ENCODE results near the gene ARRB1. TPM values are rescaled to one million over a fixed set of nuclear protein-coding genes. Genes with fewer than 3 reads are reported as not detected.
A peak's percentile ranks its signal among the peaks of the same experiment; 100 is the strongest.

ARRB1 gene
- total and polyA plus RNA-seq, 7 experiments from 2014 or later = 7.5 to 104 (median 58.0) TPM

DNA sequence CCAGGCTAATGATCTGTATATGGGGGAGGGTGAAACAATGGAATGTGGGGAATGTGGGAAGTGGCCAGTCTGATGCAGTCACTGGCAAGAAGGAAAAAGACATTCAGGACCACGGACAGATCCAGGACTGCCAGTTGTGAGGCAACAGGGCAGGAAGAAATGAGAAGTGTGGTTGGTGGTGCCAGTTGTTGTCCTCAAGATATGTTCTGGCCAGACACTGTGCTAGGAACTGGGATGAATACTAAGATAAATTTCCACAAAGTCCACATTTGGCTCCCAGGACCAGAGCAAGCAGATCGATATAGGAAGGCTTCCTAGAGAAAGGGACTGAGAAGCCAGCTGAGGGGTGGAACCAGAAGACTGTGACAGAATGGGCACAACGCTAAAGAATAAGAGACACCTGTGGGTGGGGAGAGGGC is 117.7 kb downstream of the ARRB1 start:
- H3K4me3 Mint-ChIP-seq = no peak overlapping the region
- H3K27ac Mint-ChIP-seq = no peak overlapping the region
- H3K27me3 Mint-ChIP-seq = peaks cover 10 to 29% (median 17%) of the 10 kb centered on the region in 5 donors
- Histone ChIP-seq H3K4me3 (ENCODE audit: low read length) (no peak overlapping the region), H3K36me3 (ENCODE audit: control insufficient read depth in 2 of 3, insufficient read depth in 3 of 3, low read length in 3 of 3) (no peaks in the 10 kb centered on the region), H3K4me1 (ENCODE audit: control insufficient read depth in 2 of 2, insufficient read depth in 2 of 2, low read length in 2 of 2) (no peaks in the 10 kb centered on the region), H3K27me3 (ENCODE audit: control insufficient read depth in 2 of 2, insufficient read depth in 2 of 2, low read length in 2 of 2) (no peaks in the 10 kb centered on the region), H3K27ac (ENCODE audit: low read depth, low read length) (no peak overlapping the region), H3K9me3 (ENCODE audit: control insufficient read depth in 2 of 3, low read length in 3 of 3) (no peaks in the 10 kb centered on the region)
- peaks cover 0 to 4% (median 0%) of the 10 kb centered on the region in 11 donors for H3K9me3 Mint-ChIP-seq
- CTCF ChIA-PET = interaction anchor here (0.9 kb wide), 1 partner anchor 18 kb away, joined by 3 read pairs; no protein-coding TSS in a partner anchor
- peak in 2 of 9 donors; percentile 27 to 28 for DNase-seq
- intact Hi-C loops (cut with micrococcal nuclease) = loop anchor here (1.0 kb wide), 1 partner anchor 19 kb away; no protein-coding TSS in a partner anchor
- POLR2A ChIA-PET = no interaction called here
- H3K4me1 Mint-ChIP-seq = no peaks in the 10 kb centered on the region
- no peak for ATAC-seq
- H3K36me3 Mint-ChIP-seq = peaks cover 0 to 7% (median 5%) of the 10 kb centered on the region in 5 donors

DNA sequence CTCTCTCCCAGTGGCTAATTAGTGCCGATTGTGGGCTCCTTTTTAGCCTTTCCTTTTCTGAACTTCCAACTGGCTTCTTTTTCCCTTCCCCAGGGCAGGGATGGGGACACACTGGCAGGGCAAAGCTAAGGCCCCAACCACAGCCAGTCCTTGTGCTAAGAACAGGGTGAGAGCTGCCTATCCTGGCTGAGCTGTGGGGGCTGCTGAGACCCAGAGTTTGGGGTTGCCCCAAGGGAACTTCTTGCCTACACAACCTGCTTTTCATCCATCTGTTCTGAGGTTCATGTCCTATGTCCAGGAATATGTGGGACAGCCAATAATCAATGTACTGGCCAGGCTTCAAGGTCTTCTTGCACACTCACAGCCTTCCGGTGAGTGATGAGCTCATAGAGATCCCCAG is 120.8 kb downstream of the ARRB1 start:
- Mint-ChIP-seq H3K27ac (no peak overlapping the region), H3K4me3 (no peak overlapping the region), H3K4me1 (no peaks in the 10 kb centered on the region), H3K27me3 (peaks cover 0 to 20% (median 10%) of the 10 kb centered on the region in 5 donors), H3K9me3 (peaks cover 0 to 4% (median 0%) of the 10 kb centered on the region in 11 donors), H3K36me3 (peaks cover 0 to 7% (median 5%) of the 10 kb centered on the region in 5 donors)
- ChIA-PET CTCF (no interaction called here), POLR2A (no interaction called here)
- Histone ChIP-seq H3K4me1 (ENCODE audit: control insufficient read depth in 2 of 2, insufficient read depth in 2 of 2, low read length in 2 of 2) (no peaks in the 10 kb centered on the region), H3K27me3 (ENCODE audit: control insufficient read depth in 2 of 2, insufficient read depth in 2 of 2, low read length in 2 of 2) (no peaks in the 10 kb centered on the region), H3K27ac (ENCODE audit: low read depth, low read length) (no peak overlapping the region), H3K4me3 (ENCODE audit: low read length) (no peak overlapping the region), H3K36me3 (ENCODE audit: control insufficient read depth in 2 of 3, insufficient read depth in 3 of 3, low read length in 3 of 3) (no peaks in the 10 kb centered on the region), H3K9me3 (ENCODE audit: control insufficient read depth in 2 of 3, low read length in 3 of 3) (no peaks in the 10 kb centered on the region)
- no peak for DNase-seq
- intact Hi-C loops (cut with micrococcal nuclease) = no loop called here
- ATAC-seq = no peak

DNA sequence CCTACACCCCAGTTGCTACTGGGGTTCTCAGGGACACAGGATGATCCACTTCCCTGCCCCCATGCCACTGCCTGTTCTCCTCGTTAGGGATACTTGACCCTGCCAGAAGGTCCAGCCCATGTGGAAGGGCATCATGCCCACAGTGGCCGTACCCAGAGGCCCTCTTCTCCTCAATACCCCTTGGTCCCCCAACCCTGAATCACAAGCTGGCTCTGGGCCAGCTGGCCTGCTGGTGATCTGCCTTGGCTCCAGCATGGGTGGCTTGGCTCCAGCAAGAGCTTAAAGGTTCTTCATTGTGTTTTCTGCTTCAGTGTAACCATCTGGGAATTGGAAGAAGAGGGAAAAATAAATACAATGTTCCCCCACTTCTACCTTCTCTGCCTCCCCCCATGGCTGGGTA is 122.0 kb downstream of the ARRB1 start:
- H3K9me3 Mint-ChIP-seq = peaks cover 0 to 4% (median 0%) of the 10 kb centered on the region in 11 donors
- H3K36me3 ChIP-seq (ENCODE audit: control insufficient read depth in 2 of 3, insufficient read depth in 3 of 3, low read length in 3 of 3) = no peaks in the 10 kb centered on the region
- H3K36me3 Mint-ChIP-seq = peaks cover 0 to 7% (median 5%) of the 10 kb centered on the region in 5 donors
- ATAC-seq (no peak), DNase-seq (no peak)
- CTCF ChIA-PET = no interaction called here
- no peaks in the 10 kb centered on the region for H3K9me3 ChIP-seq (ENCODE audit: control insufficient read depth in 2 of 3, low read length in 3 of 3)
- peak overlapping the region in 1 of 9 donors; percentile 76 for H3K27ac Mint-ChIP-seq
- no peaks in the 10 kb centered on the region for H3K27me3 ChIP-seq (ENCODE audit: control insufficient read depth in 2 of 2, insufficient read depth in 2 of 2, low read length in 2 of 2)
- H3K4me3 Mint-ChIP-seq = no peak overlapping the region
- intact Hi-C loops (cut with micrococcal nuclease) = no loop called here
- H3K27ac ChIP-seq (ENCODE audit: low read depth, low read length) = no peak overlapping the region
- H3K4me1 Mint-ChIP-seq = no peaks in the 10 kb centered on the region
- POLR2A ChIA-PET = no interaction called here
- peaks cover 3 to 20% (median 10%) of the 10 kb centered on the region in 5 donors for H3K27me3 Mint-ChIP-seq
- H3K4me1 ChIP-seq (ENCODE audit: control insufficient read depth in 2 of 2, insufficient read depth in 2 of 2, low read length in 2 of 2) = no peaks in the 10 kb centered on the region
- no peak overlapping the region for H3K4me3 ChIP-seq (ENCODE audit: low read length)

DNA sequence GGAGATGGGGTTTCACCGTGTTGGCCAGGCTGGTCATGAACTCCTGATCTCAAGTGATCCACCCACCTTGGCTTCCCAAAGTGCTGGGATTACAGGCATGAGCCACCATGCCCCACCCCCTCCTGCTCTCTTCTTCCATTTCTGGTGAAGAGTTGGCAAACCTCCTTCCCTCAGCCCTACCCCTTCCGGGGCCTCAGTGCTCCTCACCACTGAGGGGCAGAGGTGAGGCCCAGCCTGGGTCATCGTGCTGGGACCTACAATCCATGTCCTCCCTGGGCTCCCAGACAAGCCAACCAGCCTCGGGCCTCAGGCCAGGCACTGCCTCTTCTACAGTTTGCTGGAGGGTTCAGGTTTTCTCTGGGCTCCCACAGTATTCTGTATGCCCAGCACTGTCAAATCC is 125.7 kb downstream of the ARRB1 start:
- Histone ChIP-seq H3K27ac (ENCODE audit: low read depth, low read length) (no peak overlapping the region), H3K9me3 (ENCODE audit: control insufficient read depth in 2 of 3, low read length in 3 of 3) (no peaks in the 10 kb centered on the region), H3K36me3 (ENCODE audit: control insufficient read depth in 2 of 3, insufficient read depth in 3 of 3, low read length in 3 of 3) (no peaks in the 10 kb centered on the region), H3K4me3 (ENCODE audit: low read length) (no peak overlapping the region), H3K4me1 (ENCODE audit: control insufficient read depth in 2 of 2, insufficient read depth in 2 of 2, low read length in 2 of 2) (no peaks in the 10 kb centered on the region), H3K27me3 (ENCODE audit: control insufficient read depth in 2 of 2, insufficient read depth in 2 of 2, low read length in 2 of 2) (no peaks in the 10 kb centered on the region)
- Mint-ChIP-seq H3K36me3 (peaks cover 0 to 5% (median 0%) of the 10 kb centered on the region in 5 donors), H3K9me3 (no peaks in the 10 kb centered on the region), H3K27ac (no peak overlapping the region), H3K4me1 (no peaks in the 10 kb centered on the region), H3K4me3 (no peak overlapping the region), H3K27me3 (peaks cover 0 to 10% (median 3%) of the 10 kb centered on the region in 5 donors)
- DNase-seq = no peak
- CTCF ChIA-PET = no interaction called here
- intact Hi-C loops (cut with micrococcal nuclease) = no loop called here
- no peak for ATAC-seq
- POLR2A ChIA-PET = no interaction called here

DNA sequence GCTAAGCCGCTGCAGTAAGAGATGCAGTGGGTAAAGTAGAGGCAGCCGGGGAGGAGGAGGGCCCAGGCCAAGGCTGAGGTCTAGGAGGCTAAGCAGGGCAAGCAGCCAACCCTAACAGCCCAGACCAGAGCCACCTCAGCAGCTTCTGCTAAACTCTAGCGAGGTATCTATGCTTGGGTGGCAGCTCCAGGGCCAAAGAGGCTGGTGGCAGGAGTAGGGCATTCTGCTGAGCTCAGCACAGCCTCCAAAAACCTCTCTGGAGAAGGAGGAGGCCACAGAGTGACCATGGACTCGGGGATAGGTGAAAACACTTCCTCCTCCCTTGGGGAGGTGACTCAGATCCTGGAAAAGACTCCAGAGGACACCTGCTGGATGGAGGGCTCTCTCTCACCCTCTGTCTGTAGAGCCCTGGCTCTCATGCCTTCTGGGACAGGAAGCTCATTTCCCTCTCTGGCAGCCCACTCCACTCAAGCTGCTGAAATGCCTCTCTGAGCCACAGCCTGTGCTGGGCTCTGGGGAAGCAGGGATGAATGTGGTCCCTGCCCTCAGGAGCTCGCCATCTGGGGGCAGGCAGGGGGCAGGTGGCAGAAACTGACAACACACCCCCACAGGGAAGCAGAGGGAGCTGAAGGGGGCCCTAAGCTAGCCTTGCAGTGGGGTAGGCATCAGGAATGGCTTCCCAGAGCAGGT is 127.4 kb downstream of the ARRB1 start:
- ATAC-seq = no peak
- no peak overlapping the region for H3K27ac Mint-ChIP-seq

DNA sequence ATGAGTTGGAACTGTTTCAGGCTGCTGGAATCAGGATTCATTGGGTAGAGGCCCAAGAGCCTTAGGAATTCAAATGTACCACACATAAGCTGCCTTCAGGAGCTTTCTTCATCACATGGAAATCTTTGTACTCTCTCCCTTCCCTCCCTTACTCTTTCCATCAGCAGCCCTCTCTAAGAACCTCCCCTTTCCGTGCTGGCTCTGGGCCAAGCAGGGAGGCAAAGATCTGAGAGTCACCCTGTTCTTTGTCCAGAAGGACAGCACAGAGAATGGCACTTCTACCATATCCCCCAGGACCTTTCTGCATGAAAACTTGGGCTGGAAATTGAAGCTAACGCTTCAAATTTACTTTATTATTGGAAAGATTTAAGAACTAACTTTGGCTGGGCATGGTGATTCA is 131.6 kb downstream of the ARRB1 start:
- H3K27me3 ChIP-seq (ENCODE audit: control insufficient read depth in 2 of 2, insufficient read depth in 2 of 2, low read length in 2 of 2) = no peaks in the 10 kb centered on the region
- POLR2A ChIA-PET = no interaction called here

More for the DNA sequence above, 127.4 kb downstream of the ARRB1 start:
- ChIA-PET POLR2A (no interaction called here), CTCF (interaction anchor here (1.4 kb wide), 1 partner anchor 19 kb away, joined by 4 read pairs; no protein-coding TSS in a partner anchor)
- Mint-ChIP-seq H3K4me1 (no peaks in the 10 kb centered on the region), H3K4me3 (no peak overlapping the region), H3K9me3 (no peaks in the 10 kb centered on the region), H3K27me3 (peaks cover 0 to 8% (median 0%) of the 10 kb centered on the region in 5 donors), H3K36me3 (no peaks in the 10 kb centered on the region)
- Histone ChIP-seq H3K27ac (ENCODE audit: low read depth, low read length) (no peak overlapping the region), H3K27me3 (ENCODE audit: control insufficient read depth in 2 of 2, insufficient read depth in 2 of 2, low read length in 2 of 2) (no peaks in the 10 kb centered on the region), H3K9me3 (ENCODE audit: control insufficient read depth in 2 of 3, low read length in 3 of 3) (no peaks in the 10 kb centered on the region), H3K36me3 (ENCODE audit: control insufficient read depth in 2 of 3, insufficient read depth in 3 of 3, low read length in 3 of 3) (no peaks in the 10 kb centered on the region), H3K4me3 (ENCODE audit: low read length) (no peak overlapping the region), H3K4me1 (ENCODE audit: control insufficient read depth in 2 of 2, insufficient read depth in 2 of 2, low read length in 2 of 2) (no peaks in the 10 kb centered on the region)
- intact Hi-C loops (cut with micrococcal nuclease) = no loop called here
- no peak for DNase-seq

More for the DNA sequence above, 131.6 kb downstream of the ARRB1 start:
- Histone ChIP-seq H3K4me1 (ENCODE audit: control insufficient read depth in 2 of 2, insufficient read depth in 2 of 2, low read length in 2 of 2) (no peaks in the 10 kb centered on the region), H3K36me3 (ENCODE audit: control insufficient read depth in 2 of 3, insufficient read depth in 3 of 3, low read length in 3 of 3) (no peaks in the 10 kb centered on the region), H3K9me3 (ENCODE audit: control insufficient read depth in 2 of 3, low read length in 3 of 3) (no peaks in the 10 kb centered on the region), H3K27ac (ENCODE audit: low read depth, low read length) (no peak overlapping the region), H3K4me3 (ENCODE audit: low read length) (no peak overlapping the region)
- Mint-ChIP-seq H3K36me3 (peaks cover 0 to 5% (median 0%) of the 10 kb centered on the region in 5 donors), H3K27me3 (peaks cover 16 to 24% (median 19%) of the 10 kb centered on the region in 5 donors), H3K4me1 (no peaks in the 10 kb centered on the region), H3K9me3 (peaks cover 0 to 9% (median 0%) of the 10 kb centered on the region in 11 donors), H3K27ac (no peak overlapping the region), H3K4me3 (no peak overlapping the region)
- CTCF ChIA-PET = interaction anchor here (0.6 kb wide), 1 partner anchor 54 kb away, joined by 8 read pairs; no protein-coding TSS in a partner anchor
- DNase-seq (no peak), ATAC-seq (no peak)
- intact Hi-C loops (cut with micrococcal nuclease) = no loop called here

Measured in naive thymus-derived CD4-positive, alpha-beta T cell (primary cell).